K562 (cell line): ENCODE measurements around the gene TBL1XR1. TPM values are rescaled to one million over a fixed set of nuclear protein-coding genes. Genes with fewer than 3 reads are reported as not detected.
A peak's percentile ranks its signal among the peaks of the same experiment; 100 is the strongest.

ENCODE experiments used
- CBX2 ChIP-seq: fragments of 200-600 bp; sonication (generic); IDR thresholded peaks from one replicate; pipeline ENCODE4 v1.6.1; 2012; ENCODE audit warnings: mild to moderate bottlenecking, low read length, inconsistent platforms; ENCODE audit not compliant: insufficient read depth, poor library complexity, severe bottlenecking
- CBX3 ChIP-seq, 2 experiments: IDR thresholded peaks; 1 replicate in 1 of 2; 2 replicates in 1 of 2; pipeline ENCODE4 v1.6.1; 2012; ENCODE audit warnings: inconsistent platforms in 2 of 2, low read length in 2 of 2, borderline replicate concordance in 1 of 2, control low read depth in 1 of 2
- EP300 ChIP-seq: IDR thresholded peaks from 2 replicates; pipeline ENCODE4 v1.6.1; 2012; ENCODE audit warnings: low read length, improper control_type of control experiment
- ETV1 ChIP-seq: fragments of 450-650 bp; conservative IDR thresholded peaks from 2 replicates; pipeline ENCODE4 v1.6.1; 2016; ENCODE audit warnings: missing genetic modification characterization, control low read depth, low read depth, missing compliant biosample characterization
- HMGN3 ChIP-seq: IDR thresholded peaks from 2 replicates; pipeline ENCODE4 v1.6.1; 2011; ENCODE audit warnings: borderline replicate concordance, low read depth, mild to moderate bottlenecking, mixed read lengths, low read length; ENCODE audit not compliant: insufficient read length; ENCODE audit errors: extremely low read depth
- MYC ChIP-seq, 2 experiments: fragments of 250-450 bp in 1 of 2; sonication (Bioruptor Pico) in 1 of 2; IDR thresholded peaks; 2 replicates each; pipeline versions ENCODE4 v1.5.1 to v1.6.1; 2012 to 2021; ENCODE audit warnings: low read depth in 2 of 2, borderline replicate concordance in 1 of 2, improper control_type of control experiment in 1 of 2, low read length in 1 of 2, mild to moderate bottlenecking in 1 of 2, moderate library complexity in 1 of 2
- PHTF2 ChIP-seq: fragments of 250-450 bp; sonication (Bioruptor Pico); IDR thresholded peaks from 2 replicates; pipeline ENCODE4 v1.5.0; 2021; ENCODE audit warnings: mild to moderate bottlenecking
- SIRT6 ChIP-seq: IDR thresholded peaks from one replicate; pipeline ENCODE4 v1.6.1; 2012; ENCODE audit warnings: low read depth, mild to moderate bottlenecking, control low read depth, inconsistent platforms, low read length, moderate library complexity
- SMAD4 ChIP-seq: fragments of 250-450 bp; sonication (Bioruptor Pico); conservative IDR thresholded peaks from 2 replicates; pipeline ENCODE4 v1.8.0; 2021; ENCODE audit warnings: inconsistent platforms, mild to moderate bottlenecking, moderate library complexity
- SNRNP70 ChIP-seq: fragments of 200-400 bp; formaldehyde crosslinking; optimal IDR thresholded peaks from 2 replicates; pipeline ENCODE3; 2017; ENCODE audit warnings: low read depth, low read length
- SPI1 ChIP-seq: IDR thresholded peaks from 2 replicates; pipeline ENCODE4 v1.6.1; 2011; ENCODE audit warnings: low read depth, low read length, control low read depth, borderline replicate concordance
- TCF7L2 ChIP-seq: fragments of 150-350 bp; IDR thresholded peaks from 2 replicates; pipeline ENCODE4 v1.6.1; 2016; ENCODE audit warnings: low read depth, mild to moderate bottlenecking, low read length, moderate library complexity
- ZNF274 ChIP-seq: IDR thresholded peaks from 2 replicates; pipeline ENCODE4 v1.6.1; 2011; ENCODE audit warnings: low read depth, mild to moderate bottlenecking, low read length, moderate library complexity, borderline replicate concordance
- ZNF644 ChIP-seq: fragments of 200-800 bp; sonication (Bioruptor generic); IDR thresholded peaks from 2 replicates; pipeline ENCODE4 v1.6.1; 2016; ENCODE audit warnings: low read depth, missing genetic modification characterization, missing compliant biosample characterization
- polyA plus RNA-seq, 8 experiments: library from polyadenylated mRNA; depleted of rRNA in 4 of 8; stranded (reverse) in 5 of 8; unstranded in 3 of 8; fragments of >200 nt; fragmentation: Nextera tagmentation in 2 of 8; fragmentation: Illumina TruSeq in 1 of 8; extraction: Ambion mirVana in 2 of 8; extraction: Trizol in 1 of 8; gene quantifications; 2 replicates each; pipeline versions ENCODE4 v1.2.1 to v1.2.3, GENCODE V29; 2011 to 2014; ENCODE audit warnings: inconsistent platforms in 1 of 8, missing spikeins in 1 of 8
- total RNA-seq, 7 experiments: library from RNA; depleted of rRNA in 6 of 7; stranded (reverse); fragments of >200 nt in 6 of 7; fragmentation: Illumina TruSeq in 2 of 7; extraction: Trizol in 2 of 7; gene quantifications; 2 replicates each; pipeline versions ENCODE4 v1.2.1 to v1.2.3, GENCODE V29; 2011 to 2021; ENCODE audit warnings: low replicate concordance in 1 of 7
- TF ChIP-seq, protein P1 (sequence below): fragments of 450-650 bp; formaldehyde crosslinking; IDR thresholded peaks from 2 replicates; pipeline ENCODE4 v1.4.0; 2020; ENCODE audit warnings: mild to moderate bottlenecking
- TF ChIP-seq, protein P2 (sequence below): fragments of 450-650 bp; IDR thresholded peaks from 2 replicates; pipeline ENCODE4 v1.6.1; 2018; ENCODE audit not compliant: partially characterized antibody
- TF ChIP-seq, protein P3 (sequence below): fragments of 250-450 bp; sonication (Bioruptor Pico); IDR thresholded peaks from 2 replicates; pipeline ENCODE4 v1.8.0; 2022; ENCODE audit warnings: inconsistent platforms
- TF ChIP-seq, protein P4 (sequence below): IDR thresholded peaks from 2 replicates; pipeline ENCODE4 v1.6.1; 2012; ENCODE audit warnings: low read depth, low read length, improper control_type of control experiment, borderline replicate concordance

The TBL1XR1 gene
- total and polyA plus RNA-seq, 9 of the 15 experiments (the other 6 are each of a cell fraction or from before 2014, with no cell fraction given), result 19.6 to 171 (median 83.3) TPM

DNA sequence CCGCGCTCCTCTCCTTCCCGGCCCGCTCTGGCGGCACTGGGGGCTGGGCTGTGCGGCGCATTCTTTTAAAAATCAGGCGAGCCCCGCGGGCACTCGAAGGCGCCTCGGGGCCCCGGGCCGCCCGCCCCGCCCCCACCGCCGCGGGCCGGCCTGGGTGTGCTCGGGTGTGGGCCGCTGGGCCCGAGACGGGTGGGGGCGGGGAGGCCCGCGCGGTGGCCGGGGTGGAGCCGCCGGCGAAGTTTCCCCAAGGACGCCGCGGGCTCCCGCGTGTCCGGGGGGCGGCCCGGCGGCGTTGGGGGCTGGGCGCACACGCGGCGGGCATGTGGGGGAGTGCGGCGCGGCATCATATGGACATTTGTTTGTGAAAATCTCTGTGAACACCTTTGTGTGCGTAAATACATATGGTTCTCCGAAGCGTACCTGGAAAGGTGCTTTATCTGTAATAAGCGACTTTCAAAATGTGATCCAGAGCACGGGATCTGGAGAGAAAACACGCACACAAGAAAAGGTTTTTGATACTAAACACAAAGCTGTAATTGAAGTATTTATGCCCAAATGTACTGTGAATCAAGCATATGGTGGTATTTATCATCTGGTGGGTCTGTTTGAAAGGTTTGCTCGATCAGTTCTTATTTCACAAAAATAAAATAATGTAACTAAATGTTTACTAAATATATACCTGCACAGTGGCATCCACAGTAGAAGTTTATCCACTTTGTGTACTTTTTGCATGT, 612 bp upstream of the TBL1XR1 start (continued):
- TF ChIP-seq TCF7L2 (no peak), SMAD4 (peak; percentile 97), SIRT6 (no peak), CBX2 (no peak), ZNF644 (tag) (no peak; the same call in none of the 2 replicates), SNRNP70 (no peak), EP300 (peak; percentile 38), SPI1 (no peak), HMGN3 (peak; percentile 76), ZNF274 (no peak), PHTF2 (no peak), ETV1 (no peak), CBX3 (IDR thresholded peaks at IDR 0.05; ENCODE audit: borderline replicate concordance in 1 of 2, low read length in 2 of 2) (no peak; a peak in 1 of 3 replicates), MYC (IDR thresholded peaks at IDR 0.05; ENCODE audit: low read depth, low read length) (peak; percentile 92), MYC (CRISPR knock-in tag; IDR thresholded peaks at IDR 0.05; ENCODE audit: borderline replicate concordance, low read depth) (no peak)
- TF ChIP-seq, protein P1, sequence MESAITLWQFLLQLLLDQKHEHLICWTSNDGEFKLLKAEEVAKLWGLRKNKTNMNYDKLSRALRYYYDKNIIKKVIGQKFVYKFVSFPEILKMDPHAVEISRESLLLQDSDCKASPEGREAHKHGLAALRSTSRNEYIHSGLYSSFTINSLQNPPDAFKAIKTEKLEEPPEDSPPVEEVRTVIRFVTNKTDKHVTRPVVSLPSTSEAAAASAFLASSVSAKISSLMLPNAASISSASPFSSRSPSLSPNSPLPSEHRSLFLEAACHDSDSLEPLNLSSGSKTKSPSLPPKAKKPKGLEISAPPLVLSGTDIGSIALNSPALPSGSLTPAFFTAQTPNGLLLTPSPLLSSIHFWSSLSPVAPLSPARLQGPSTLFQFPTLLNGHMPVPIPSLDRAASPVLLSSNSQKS (CRISPR knock-in tag), result no peak
- TF ChIP-seq, protein P2, sequence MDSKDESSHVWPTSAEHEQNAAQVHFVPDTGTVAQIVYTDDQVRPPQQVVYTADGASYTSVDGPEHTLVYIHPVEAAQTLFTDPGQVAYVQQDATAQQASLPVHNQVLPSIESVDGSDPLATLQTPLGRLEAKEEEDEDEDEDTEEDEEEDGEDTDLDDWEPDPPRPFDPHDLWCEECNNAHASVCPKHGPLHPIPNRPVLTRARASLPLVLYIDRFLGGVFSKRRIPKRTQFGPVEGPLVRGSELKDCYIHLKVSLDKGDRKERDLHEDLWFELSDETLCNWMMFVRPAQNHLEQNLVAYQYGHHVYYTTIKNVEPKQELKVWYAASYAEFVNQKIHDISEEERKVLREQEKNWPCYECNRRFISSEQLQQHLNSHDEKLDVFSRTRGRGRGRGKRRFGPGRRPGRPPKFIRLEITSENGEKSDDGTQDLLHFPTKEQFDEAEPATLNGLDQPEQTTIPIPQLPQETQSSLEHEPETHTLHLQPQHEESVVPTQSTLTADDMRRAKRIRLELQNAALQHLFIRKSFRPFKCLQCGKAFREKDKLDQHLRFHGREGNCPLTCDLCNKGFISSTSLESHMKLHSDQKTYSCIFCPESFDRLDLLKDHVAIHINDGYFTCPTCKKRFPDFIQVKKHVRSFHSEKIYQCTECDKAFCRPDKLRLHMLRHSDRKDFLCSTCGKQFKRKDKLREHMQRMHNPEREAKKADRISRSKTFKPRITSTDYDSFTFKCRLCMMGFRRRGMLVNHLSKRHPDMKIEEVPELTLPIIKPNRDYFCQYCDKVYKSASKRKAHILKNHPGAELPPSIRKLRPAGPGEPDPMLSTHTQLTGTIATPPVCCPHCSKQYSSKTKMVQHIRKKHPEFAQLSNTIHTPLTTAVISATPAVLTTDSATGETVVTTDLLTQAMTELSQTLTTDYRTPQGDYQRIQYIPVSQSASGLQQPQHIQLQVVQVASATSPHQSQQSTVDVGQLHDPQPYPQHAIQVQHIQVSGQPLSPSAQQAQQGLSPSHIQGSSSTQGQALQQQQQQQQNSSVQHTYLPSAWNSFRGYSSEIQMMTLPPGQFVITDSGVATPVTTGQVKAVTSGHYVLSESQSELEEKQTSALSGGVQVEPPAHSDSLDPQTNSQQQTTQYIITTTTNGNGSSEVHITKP, result no peak
- TF ChIP-seq, protein P3, sequence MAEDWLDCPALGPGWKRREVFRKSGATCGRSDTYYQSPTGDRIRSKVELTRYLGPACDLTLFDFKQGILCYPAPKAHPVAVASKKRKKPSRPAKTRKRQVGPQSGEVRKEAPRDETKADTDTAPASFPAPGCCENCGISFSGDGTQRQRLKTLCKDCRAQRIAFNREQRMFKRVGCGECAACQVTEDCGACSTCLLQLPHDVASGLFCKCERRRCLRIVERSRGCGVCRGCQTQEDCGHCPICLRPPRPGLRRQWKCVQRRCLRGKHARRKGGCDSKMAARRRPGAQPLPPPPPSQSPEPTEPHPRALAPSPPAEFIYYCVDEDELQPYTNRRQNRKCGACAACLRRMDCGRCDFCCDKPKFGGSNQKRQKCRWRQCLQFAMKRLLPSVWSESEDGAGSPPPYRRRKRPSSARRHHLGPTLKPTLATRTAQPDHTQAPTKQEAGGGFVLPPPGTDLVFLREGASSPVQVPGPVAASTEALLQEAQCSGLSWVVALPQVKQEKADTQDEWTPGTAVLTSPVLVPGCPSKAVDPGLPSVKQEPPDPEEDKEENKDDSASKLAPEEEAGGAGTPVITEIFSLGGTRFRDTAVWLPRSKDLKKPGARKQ (CRISPR knock-in tag), result no peak
- TF ChIP-seq, protein P4, sequence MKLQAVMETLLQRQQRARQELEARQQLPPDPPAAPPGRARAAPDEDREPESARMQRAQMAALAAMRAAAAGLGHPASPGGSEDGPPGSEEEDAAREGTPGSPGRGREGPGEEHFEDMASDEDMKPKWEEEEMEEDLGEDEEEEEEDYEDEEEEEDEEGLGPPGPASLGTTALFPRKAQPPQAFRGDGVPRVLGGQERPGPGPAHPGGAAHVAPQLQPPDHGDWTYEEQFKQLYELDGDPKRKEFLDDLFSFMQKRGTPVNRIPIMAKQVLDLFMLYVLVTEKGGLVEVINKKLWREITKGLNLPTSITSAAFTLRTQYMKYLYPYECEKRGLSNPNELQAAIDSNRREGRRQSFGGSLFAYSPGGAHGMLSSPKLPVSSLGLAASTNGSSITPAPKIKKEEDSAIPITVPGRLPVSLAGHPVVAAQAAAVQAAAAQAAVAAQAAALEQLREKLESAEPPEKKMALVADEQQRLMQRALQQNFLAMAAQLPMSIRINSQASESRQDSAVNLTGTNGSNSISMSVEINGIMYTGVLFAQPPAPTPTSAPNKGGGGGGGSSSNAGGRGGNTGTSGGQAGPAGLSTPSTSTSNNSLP, result no peak
